ENCODE results near the gene CYLD. TPM values are rescaled to one million over a fixed set of nuclear protein-coding genes. Genes with fewer than 3 reads are reported as not detected.

The CYLD gene
- total RNA-seq, 1 donor from 2014 or later, result 35.4 TPM

DNA sequence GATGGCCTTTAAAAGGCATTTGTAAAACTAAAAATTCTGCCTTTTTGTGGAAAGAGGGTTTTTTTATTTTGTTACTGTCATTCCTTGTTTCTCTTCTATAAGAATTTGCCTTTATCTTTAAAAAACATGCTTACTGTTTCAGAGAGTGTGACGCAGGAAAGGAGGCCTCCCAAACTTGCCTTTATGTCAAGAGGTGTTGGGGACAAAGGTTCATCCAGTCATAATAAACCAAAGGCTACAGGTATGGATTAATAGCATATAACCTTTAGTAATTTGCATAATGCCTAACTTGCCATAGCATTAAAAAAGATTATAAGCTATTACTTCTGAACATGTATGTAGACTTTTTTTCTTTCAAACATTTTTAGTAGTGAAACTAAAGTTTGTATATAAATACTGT, 34.2 kb downstream of the CYLD start:
- DNase-seq (ENCODE audit: low spot score), result no peak

DNA sequence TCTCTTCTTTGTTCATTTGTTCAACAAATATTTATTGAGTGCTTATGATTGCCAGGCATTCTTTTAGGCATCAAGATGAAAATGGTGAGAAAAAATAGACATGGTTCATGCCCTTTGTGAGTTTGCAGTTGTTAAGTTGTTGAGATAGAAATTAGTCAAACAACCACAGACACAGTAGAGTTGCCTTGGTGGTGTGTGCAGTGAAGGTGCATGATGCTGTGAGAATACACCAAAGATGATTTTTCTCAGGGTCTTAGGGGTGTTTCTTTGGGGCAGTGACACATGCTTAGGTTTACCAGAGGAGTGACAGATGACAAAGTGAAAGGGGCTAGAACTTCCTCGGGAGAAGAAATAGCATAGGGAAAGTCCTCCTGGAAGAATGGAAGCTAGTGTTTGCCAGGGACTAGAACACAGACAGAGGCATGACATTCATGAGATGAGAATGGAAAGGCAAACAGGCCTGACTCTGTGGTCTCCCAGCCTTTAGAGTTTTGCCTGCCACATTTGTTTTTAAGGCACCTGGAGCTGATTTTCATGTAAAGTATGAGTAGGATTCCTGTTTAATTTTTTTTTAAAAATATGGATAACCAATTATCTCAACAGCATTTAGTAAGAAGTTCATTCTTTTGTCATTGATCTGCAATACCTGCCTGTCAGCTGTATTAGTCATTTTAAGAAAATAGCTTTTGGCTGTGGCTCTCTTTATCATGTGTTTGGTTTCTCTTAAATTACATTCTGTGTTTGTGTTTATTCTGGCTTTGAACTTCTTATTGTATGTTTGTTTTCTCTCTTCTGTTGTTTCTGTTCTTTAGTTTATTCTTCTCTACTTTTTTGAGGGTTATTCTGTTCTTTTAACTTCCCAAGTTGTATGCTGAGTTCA, 36.6 kb downstream of the CYLD start:
- DNase-seq (ENCODE audit: low spot score), result no peak

DNA sequence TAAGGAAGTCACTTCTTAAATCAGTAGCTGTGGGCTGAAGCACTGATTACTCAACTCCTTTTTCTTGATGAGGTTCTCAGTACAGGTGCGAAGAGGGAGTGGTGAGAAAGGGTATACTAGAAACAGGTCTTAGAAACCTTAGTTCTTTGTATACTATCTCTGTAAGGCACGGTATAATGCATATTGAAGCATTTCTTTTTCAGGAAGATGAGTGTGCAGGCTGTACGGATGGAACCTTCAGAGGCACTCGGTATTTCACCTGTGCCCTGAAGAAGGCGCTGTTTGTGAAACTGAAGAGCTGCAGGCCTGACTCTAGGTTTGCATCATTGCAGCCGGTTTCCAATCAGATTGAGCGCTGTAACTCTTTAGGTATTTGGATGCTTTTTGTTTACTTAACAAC, 39.2 kb downstream of the CYLD start:
- DNase-seq (ENCODE audit: low spot score), result no peak

DNA sequence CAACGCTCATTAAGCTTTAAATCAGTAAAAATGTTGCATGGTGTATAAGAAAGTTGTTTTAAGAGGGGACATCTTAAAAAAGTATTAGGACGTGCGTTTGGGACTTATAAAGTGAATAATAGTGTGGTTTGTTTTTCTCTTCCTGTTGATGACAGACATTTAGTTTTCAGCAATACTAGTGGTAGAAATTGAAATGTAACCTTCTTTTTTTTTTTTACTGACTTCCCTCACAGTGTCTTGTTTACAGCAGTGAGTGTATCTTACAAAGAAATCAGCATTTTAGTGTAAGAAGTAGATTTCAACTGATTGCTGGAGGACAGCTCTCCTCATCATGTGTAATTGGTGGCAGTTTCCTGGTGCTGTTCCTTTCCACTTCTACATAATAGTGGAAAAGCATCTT, 39.6 kb downstream of the CYLD start:
- no peak for DNase-seq (ENCODE audit: low spot score)

DNA sequence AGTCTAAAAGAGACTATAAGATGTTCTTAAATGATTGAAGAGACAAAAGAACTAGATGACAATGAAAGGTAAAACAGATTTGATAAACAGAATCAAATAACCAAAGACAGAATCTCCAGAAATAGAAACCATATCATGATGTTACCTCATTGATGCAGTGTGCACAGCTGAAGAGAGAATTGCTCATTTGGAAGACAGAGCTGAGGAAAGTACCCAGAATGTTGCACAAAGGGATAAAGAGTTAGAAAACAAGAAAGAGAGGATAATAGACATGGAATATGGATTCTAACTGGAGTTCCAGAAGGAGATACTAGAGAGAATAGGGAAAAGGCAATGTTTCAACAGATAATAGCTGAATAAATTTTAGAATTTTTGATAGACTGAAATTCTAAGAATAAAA, 47.9 kb downstream of the CYLD start:
- DNase-seq (ENCODE audit: low spot score), result no peak

DNA sequence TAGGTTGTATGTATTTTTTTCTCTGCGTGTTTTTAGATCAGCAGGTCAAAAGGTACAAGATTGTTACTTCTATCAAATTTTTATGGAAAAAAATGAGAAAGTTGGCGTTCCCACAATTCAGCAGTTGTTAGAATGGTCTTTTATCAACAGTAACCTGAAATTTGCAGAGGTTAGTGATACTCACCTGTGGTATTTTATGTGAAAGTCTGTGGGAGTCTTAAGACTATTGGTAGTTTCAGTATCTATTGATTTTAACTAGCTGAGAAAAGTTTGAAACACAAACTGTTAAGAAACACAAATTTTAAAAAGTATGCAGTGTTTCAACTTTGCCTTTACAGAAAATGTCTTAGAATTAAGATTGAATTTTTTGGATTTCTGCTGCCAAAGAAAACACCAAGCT, 49.6 kb downstream of the CYLD start:
- no peak for DNase-seq (ENCODE audit: low spot score)

DNA sequence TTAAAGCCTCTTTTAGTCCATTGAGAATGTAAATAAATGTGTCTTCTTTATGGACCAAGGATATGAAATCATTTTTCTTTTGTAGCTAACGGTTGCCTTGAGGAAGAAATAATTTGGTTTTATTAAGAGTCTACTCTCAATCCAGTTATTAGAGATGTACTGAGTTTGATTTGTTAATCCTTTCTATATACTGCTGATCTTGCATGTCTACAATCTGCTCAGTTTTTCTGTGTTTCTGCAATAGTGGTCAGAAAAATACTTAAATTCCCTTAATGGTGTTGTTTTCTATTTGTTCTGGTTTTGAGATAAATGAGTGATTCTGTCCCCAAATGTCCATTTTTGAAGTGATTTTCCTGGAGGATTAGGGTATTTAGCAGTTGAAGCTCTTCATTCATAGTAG, 54.9 kb downstream of the CYLD start:
- DNase-seq (ENCODE audit: low spot score), result no peak

DNA sequence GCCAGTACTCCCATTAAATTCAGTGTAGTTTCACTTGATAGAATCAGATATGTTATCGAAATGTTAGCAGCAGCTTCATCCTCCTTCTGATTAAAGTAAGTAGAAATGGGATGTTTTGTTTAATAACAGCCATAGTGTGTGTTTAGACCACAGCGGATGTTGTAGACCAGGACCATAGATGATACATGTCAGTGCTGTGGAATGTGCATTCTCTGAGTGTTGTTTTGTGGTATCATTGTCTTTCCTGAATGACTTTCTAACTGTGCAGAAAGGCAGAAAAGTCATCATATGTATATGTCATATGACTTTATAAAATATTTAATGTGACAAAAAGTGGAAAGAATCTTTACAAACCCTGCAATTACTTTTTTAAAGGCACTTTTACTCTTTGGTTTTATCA, 55.6 kb downstream of the CYLD start:
- no peak for DNase-seq (ENCODE audit: low spot score)

DNA sequence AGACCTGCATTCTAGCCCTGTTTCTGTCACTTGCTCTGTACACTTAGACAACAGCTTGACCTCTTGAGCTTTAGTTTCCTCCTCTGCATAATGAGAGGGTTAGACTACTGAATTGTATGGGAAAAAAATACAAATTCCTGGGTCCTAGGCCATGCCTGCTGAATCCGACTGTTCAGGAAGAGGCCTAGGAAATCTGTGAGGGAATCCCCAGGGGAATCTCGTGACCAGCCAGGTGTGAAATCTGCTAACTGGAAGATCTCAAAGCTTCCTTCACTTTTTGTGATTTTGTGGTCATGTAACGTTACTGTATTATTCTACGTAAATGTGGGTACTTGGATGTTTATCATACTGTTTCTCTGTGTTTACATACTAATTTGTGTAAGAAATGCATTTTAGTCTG, 58.2 kb downstream of the CYLD start:
- DNase-seq (ENCODE audit: low spot score), result no peak

DNA sequence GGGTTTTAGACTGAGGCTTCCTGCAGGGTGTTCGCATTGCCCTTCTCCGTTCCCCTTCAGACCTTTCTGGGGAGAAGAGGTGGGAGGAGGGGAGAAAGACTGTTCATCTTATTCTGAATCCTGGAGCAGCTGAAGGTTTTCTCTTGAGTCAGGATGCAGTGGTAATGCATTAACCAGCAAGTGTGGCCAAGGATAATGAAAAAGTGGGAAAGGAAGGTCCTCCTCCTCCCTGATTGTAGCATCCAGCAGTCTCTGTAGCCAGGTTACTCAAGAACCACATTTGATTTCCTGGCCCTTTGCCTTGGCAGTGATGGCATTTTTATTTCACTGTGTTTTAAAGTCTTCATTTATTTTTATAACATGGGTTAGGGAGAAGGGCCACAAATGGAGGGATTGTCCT, 59.1 kb downstream of the CYLD start:
- no peak for DNase-seq (ENCODE audit: low spot score)

DNA sequence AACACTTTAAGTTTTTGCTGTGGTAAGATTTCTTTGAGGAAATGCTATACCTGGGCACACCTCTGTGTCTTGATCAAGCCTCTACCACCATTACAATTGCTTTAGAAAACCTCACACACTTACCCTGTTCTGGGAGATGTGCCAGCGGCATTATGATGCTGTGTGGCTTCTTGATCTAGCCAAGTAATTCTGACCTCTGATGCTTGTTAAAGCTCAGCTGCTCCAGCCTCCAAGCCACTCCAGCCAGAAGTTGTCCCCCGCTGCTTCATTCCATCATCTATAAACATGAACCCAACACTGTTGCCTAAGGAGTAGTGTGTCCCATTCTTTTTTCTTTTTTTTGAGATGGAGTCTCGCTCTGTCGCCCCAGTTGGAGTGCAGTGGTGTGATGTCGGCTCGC, 60.1 kb downstream of the CYLD start:
- no peak for DNase-seq (ENCODE audit: low spot score)

DNA sequence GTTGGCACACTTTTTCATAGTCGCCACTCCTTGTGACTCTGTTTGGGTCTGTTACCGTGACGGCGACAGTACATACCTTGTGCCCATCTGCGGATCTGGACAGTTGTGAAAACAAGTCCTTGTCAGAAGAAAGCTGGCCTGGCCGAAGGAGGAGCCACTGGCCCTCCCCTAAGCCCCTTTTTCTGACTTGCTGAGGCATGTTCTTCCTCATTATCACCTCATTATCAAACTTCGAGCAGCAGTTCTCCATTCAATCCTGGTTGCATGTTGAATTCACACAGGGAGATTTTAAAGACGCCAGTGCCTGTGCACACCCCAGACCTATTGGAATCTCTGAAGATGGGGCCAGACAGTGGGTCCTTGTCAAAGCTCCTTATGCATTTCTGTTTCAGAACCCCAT, 61.1 kb downstream of the CYLD start:
- DNase-seq (ENCODE audit: low spot score), result no peak

DNA sequence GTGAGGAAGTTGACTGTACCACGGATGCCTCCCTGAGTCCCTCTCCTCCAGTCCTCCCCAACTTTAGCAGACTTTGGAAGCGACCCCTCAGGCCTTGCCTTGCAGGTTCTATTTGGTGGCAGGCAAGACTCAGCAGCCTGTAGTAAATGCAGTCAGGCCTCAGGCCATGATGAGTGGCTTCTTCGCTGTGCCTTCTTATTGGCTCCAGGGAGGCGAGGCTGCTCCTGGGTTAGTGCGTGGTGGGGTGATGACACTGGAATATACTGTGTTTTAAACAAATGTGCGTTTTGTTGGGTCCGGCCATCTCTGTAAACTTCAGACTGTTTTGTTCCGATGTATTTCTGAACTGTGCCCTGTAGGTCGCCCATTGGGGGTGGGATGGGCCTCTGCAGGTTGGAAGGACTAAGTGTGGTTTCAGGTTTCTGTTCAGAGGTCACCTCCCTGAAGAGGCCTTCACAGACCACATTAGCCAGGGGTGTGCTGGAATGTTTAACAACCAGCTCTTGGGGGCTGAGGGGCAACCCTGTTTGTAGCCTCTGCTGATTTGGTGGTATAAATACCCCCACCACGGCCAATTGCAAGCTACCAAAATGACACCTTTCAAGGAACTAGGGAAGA, 62.5 kb downstream of the CYLD start:
- no peak for DNase-seq (ENCODE audit: low spot score)

DNA sequence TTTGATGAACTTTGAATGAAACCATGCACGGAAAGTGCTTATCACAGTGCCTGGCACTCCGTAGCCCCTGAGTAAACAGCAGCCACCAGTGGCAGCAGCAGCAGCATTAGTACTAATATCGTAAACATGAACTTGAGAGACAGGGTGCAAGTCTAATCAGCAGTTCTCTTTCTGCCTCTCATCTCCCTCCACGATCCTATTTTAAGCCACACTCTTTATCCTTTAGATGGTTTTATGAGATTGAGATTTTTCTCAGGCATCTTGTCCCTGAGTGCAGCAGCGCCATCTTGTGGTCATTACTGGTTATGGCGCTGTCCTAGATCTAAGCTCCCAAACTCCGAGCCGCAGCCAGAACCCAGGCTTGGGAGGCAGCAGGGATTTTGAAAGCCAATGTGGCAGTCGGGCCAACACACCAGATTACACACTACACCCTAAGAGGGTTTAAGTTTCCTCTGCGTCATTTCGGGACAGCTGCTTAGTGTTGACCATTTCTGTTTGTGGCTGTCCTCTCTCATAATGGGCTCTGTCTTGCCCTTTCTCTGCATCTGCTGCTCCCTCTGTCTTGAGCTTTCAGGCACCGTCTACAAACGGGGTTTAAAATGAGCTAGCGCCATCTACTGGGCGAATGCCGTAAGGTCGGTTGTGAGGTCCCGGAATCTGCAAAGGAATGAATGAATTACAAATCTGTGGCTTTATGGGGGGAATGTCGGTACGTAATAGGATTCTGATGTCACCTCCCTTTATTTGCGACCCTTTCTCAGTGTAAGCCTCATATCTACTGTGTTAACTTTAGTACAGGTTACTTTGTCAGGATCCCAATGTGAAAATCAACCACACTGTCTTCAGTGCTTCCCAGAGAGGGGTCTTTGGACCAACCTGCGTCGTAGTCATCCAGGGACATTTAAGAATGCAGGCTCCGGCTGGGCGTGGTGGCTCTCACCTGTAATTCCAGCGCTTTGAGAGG, 64.5 kb downstream of the CYLD start:
- no peak for DNase-seq (ENCODE audit: low spot score)

DNA sequence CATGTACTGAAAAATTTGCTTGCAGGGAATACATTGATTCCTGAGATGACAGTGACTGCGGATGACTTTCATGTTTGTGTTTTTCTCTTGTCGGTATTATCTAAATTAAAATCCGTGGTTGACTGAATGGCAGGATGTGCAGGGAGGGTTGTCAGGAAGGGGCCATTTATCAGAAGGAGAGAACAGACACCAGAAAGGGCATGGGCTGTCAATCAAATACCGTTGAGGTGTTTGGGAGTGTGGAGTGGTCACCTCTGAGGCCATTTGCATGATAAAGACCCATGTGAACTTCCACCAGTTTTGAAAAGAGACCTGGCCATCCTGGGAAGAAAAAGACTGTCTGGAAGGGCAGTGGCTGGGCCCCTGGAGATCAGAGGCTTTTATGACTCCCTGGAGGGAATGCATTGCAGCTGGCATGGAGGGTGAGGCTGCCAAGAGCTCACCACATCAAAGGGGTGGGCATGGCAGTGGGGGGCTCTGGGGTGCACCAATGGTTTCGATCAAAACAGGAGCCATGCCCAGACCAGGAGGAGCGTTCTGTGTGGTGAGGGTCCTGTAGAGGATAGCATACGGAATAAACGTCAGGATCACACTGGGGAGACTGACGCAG, 67.1 kb downstream of the CYLD start:
- DNase-seq (ENCODE audit: low spot score), result no peak

DNA sequence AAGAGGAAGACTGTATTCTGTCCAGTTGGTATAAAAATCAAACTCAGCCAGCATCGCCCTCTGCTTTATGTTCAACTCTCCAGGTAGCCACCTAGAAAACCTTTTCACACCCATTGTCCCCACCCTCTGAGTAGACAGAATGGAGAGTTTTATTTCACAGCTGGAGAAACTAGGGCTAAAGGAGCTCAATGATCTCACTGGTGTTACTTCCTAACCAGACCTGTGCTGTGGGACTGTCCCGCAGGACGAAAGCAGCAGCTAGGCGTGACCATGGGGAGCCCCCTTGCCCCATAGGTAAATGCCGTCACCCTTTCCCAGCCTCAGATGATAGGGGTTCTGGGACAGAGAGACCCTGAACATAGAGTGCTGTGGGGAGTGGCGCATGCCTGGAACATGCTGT, 67.7 kb downstream of the CYLD start:
- DNase-seq (ENCODE audit: low spot score), result no peak

DNA sequence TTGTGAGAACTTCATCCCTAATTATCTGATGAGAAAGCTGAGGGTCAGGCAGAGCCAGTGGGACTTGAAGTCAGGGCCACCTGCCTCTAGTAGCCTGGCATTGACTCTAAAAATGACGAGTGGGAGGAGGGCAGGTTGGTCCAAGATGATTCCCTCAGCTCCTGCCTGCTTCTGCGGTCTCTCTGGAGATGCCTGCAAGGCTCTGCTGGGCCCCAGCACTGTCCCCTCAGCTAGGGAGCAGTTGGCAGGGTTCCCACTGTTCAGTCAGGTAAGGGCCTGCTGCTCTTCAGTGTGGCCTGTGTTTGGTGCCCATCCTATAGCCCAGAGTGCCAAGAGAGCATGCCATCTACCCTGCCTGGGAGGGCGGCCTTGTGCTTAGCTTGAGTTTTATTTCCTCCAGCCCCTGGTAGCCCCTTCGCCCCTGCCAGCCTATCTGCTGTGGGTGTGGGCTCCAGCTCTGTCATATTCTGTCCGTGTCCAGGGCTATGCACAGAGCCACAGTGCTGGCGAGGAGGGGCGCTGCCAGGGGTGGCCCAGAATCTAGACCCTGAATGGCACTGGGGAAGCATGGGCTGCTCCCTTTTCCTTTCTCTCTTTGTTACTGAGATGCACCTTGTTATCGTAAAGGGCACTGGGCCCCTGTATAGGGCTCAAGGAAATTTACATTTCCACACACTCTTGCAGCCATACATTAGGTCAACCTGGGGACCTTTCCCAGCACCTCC, 68.5 kb downstream of the CYLD start:
- DNase-seq (ENCODE audit: low spot score), result no peak

DNA sequence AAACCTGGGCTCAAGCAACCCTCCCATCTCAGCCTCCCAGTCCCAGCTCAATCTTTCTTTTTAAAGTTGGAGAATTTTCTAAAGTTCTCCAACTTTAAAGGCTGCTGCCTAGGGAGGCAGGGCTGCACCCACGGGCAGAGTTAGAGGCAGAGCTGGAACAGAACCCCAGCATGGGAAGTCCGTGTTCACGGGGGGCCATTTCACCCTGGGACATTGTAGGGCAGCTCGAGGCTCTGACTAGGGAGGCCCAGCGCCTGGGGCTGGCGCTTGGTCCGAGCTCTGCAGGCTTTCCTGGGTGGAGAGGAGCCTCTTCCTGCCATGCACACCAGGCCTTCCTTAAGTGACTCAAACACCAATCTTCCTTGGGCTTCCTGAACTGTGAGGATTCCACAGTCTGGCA, 70.2 kb downstream of the CYLD start:
- no peak for DNase-seq (ENCODE audit: low spot score)

DNA sequence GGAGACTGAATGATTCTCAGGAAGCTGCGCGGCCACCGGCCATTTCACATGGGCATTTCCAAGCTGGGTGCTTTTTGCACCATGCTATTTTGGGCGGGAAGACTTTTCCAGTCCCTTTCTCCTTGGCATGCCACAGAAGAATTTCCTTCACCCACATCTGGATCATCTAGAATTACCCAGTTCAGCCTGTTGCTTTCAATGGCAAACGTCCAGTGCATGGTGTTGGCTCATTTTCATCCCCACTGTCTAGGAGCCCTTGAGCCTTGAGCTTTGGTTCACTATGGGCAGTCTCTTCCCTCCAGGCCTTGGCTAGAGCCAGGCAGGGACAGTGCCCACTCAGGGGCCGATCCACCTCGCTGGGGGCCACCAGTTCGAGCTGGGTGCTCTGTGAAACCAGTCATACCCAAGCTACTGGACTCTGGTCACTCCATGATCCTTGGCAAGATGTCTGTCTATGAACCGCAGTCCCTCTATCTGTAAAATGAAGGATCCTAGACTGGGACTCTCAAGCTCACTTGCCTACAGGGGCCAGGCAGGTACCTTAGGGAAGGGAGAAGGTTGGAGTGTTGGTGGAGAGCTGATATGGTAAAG, 71.1 kb downstream of the CYLD start:
- DNase-seq (ENCODE audit: low spot score), result no peak

DNA sequence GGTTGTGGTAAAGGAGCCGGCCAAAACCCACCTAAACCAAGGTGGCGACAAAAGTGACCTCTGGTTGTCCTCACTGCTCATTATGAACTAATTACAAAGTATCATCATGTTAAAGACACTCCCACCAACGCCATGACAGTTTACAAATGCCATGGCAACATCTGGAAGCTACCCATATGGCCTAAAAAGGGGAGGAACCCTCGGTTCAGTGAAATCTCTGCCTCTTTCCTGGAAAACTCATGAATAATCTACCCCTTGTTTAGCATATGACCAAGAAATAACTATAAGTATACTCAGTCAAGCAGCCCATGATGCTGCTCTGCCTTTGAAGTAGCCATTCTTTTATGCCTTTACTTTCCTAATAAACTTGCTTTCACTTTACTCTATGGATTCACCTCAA, 72.2 kb downstream of the CYLD start:
- DNase-seq (ENCODE audit: low spot score), result no peak

Measured in mesenteric fat pad (tissue), 1 donor.